Vagina (tissue), 2 donors: ENCODE results near the gene ZCWPW1. TPM values are rescaled to one million over a fixed set of nuclear protein-coding genes. Genes with fewer than 3 reads are reported as not detected.

Source experiments
- DNase-seq, 2 donors: peaks; one replicate each; pipeline ENCODE4 v3.0.0-alpha.2; 2017; ENCODE audit errors: extremely low spot score in 2 of 2
- H3K27ac ChIP-seq: fragments of 200-600 bp; sonication (generic); one replicate; pipeline ENCODE4 v1.5.1; 2019
- H3K27me3 ChIP-seq: fragments of 200-600 bp; sonication (generic); one replicate; pipeline ENCODE4 v1.5.1; 2019
- H3K36me3 ChIP-seq, 2 donors: fragments of 200-600 bp; sonication (generic); one replicate each; pipeline ENCODE4 v1.5.1; 2017 to 2019
- H3K4me1 ChIP-seq: fragments of 200-600 bp; sonication (generic); one replicate; pipeline ENCODE4 v1.5.1; 2019
- H3K4me3 ChIP-seq, 2 donors: fragments of 200-600 bp; sonication (generic); 1 replicate in 1 of 2; 2 replicates in 1 of 2; pipeline ENCODE4 v1.5.1; 2016 to 2019
- H3K9me3 ChIP-seq: fragments of 200-600 bp; sonication (generic); one replicate; pipeline ENCODE4 v1.5.1; 2019
- CTCF ChIP-seq, 3 experiments: fragments of 450-650 bp in 2 of 3; fragments of 200-600 bp in 1 of 3; sonication (generic) in 1 of 3; IDR thresholded peaks; one replicate each; pipeline ENCODE4 v1.5.1; 2017 to 2019; ENCODE audit warnings: antibody characterized with exemption in 3 of 3, mild to moderate bottlenecking in 2 of 3, moderate library complexity in 2 of 3
- POLR2A ChIP-seq, 2 donors: fragments of 450-650 bp; IDR thresholded peaks; one replicate each; pipeline ENCODE4 v1.6.1; 2017; ENCODE audit warnings: antibody characterized with exemption in 2 of 2, mild to moderate bottlenecking in 2 of 2, moderate library complexity in 2 of 2
- POLR2AphosphoS5 ChIP-seq, 2 donors: sonication (generic); formaldehyde crosslinking; IDR thresholded peaks; one replicate each; pipeline ENCODE4 v1.9.0; 2017; ENCODE audit warnings: antibody characterized with exemption in 2 of 2, mild to moderate bottlenecking in 2 of 2, low read depth in 1 of 2; ENCODE audit not compliant: insufficient read depth in 1 of 2
- intact Hi-C: fragments of 100-400 bp; cut with DNase I; formaldehyde crosslinking; loops from one replicate; pipeline ENCODE4 v1.15.1; 2023
- total RNA-seq: library from RNA; depleted of rRNA; stranded (reverse); fragments of >200 nt; gene quantifications from one replicate; pipeline ENCODE4 v1.2.3, GENCODE V29; 2016

Gene ZCWPW1
- total RNA-seq, 1 donor from 2014 or later, result 5.9 TPM

- Histone ChIP-seq H3K4me1 (peaks cover 45% of the 10 kb centered on the region), H3K27me3 (no peaks in the 10 kb centered on the region), H3K36me3 (peaks cover 0 to 16% of the 10 kb centered on the region in 2 donors), H3K4me3 (no peak overlapping the region), H3K9me3 (no peaks in the 10 kb centered on the region), H3K27ac (no peak overlapping the region)
- TF ChIP-seq CTCF (IDR thresholded peaks at IDR 0.05) (no peak), POLR2A (IDR thresholded peaks at IDR 0.05) (no peak), POLR2AphosphoS5 (IDR thresholded peaks at IDR 0.05; ENCODE audit: insufficient read depth in 1 of 2, low read depth in 1 of 2) (no peak)
- no peak for DNase-seq
- intact Hi-C loops, result no loop called here
These were observed 5.2 kb upstream of the ZCWPW1 start for GRCh38 chr7:100433592-100434296.

GRCh38 chr7:100433276-100433591, 4.7 kb upstream of the ZCWPW1 start:
- Histone ChIP-seq H3K9me3 (no peaks in the 10 kb centered on the region), H3K27ac (no peak overlapping the region), H3K36me3 (peaks cover 0 to 16% of the 10 kb centered on the region in 2 donors), H3K27me3 (no peaks in the 10 kb centered on the region), H3K4me3 (no peak overlapping the region), H3K4me1 (peaks cover 45% of the 10 kb centered on the region)
- intact Hi-C loops, result no loop called here
- TF ChIP-seq POLR2AphosphoS5 (IDR thresholded peaks at IDR 0.05; ENCODE audit: insufficient read depth in 1 of 2, low read depth in 1 of 2), result no peak
- TF ChIP-seq CTCF (IDR thresholded peaks at IDR 0.05), result no peak
- TF ChIP-seq POLR2A (IDR thresholded peaks at IDR 0.05), result no peak
- DNase-seq, result no peak

GRCh38 chr7:100432621-100433275, 4.2 kb upstream of the ZCWPW1 start:
- Histone ChIP-seq H3K36me3 (peaks cover 0 to 16% of the 10 kb centered on the region in 2 donors), H3K27me3 (no peaks in the 10 kb centered on the region), H3K27ac (no peak overlapping the region), H3K9me3 (no peaks in the 10 kb centered on the region), H3K4me3 (no peak overlapping the region), H3K4me1 (peaks cover 45% of the 10 kb centered on the region)
- intact Hi-C loops, result no loop called here
- no peak for TF ChIP-seq POLR2A (IDR thresholded peaks at IDR 0.05)
- no peak for TF ChIP-seq POLR2AphosphoS5 (IDR thresholded peaks at IDR 0.05; ENCODE audit: insufficient read depth in 1 of 2, low read depth in 1 of 2)
- no peak for TF ChIP-seq CTCF (IDR thresholded peaks at IDR 0.05)
- DNase-seq, result no peak

- intact Hi-C loops, result no loop called here
- TF ChIP-seq POLR2A (IDR thresholded peaks at IDR 0.05) (no peak), CTCF (IDR thresholded peaks at IDR 0.05) (no peak), POLR2AphosphoS5 (IDR thresholded peaks at IDR 0.05; ENCODE audit: insufficient read depth in 1 of 2, low read depth in 1 of 2) (no peak)
- Histone ChIP-seq H3K36me3 (peaks cover 0 to 16% of the 10 kb centered on the region in 2 donors), H3K9me3 (no peaks in the 10 kb centered on the region), H3K4me1 (peaks cover 44% of the 10 kb centered on the region), H3K4me3 (no peak overlapping the region), H3K27me3 (no peaks in the 10 kb centered on the region), H3K27ac (no peak overlapping the region)
- DNase-seq, result no peak
These were observed 3.5 kb upstream of the ZCWPW1 start for GRCh38 chr7:100432053-100432452.

- Histone ChIP-seq H3K36me3 (peaks cover 0 to 16% of the 10 kb centered on the region in 2 donors), H3K9me3 (no peaks in the 10 kb centered on the region), H3K4me3 (peak overlapping the region; percentile 90 to 93), H3K27ac (no peak overlapping the region), H3K27me3 (no peaks in the 10 kb centered on the region), H3K4me1 (peaks cover 40% of the 10 kb centered on the region)
- intact Hi-C loops, result no loop called here
- no peak for DNase-seq
- no peak for TF ChIP-seq CTCF (IDR thresholded peaks at IDR 0.05)
- no peak for TF ChIP-seq POLR2A (IDR thresholded peaks at IDR 0.05)
- TF ChIP-seq POLR2AphosphoS5 (IDR thresholded peaks at IDR 0.05; ENCODE audit: insufficient read depth in 1 of 2, low read depth in 1 of 2), result no peak
These were observed 2.8 kb upstream of the ZCWPW1 start for GRCh38 chr7:100431286-100431735.
